ENCODE measurements around the gene PEF1. TPM values are rescaled to one million over a fixed set of nuclear protein-coding genes. Genes with fewer than 3 reads are reported as not detected.

PEF1 gene
- total and polyA plus RNA-seq, 9 donors = 31.7 to 65.2 (median 58.2) TPM

DNA sequence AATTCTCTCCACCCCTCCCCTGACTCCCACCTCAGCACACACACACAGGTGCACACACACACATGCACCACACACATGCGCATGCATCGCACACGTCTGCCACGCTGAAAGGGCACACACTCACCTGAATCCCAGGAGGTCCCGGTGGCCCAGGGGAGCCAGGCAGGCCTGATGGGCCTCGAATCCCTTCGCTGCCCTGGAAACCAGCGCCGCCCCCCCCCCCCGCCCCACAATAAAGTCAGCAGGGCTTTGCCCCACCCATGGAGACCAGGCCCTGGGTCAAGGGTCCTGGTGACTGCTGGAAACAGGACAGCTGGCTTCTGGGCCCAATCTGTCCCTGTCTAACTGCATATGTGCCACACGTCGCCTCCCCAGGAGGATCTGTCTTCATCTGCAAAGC, 17.8 kb upstream of the PEF1 start:
- Histone ChIP-seq H3K27ac (no peak overlapping the region), H3K4me3 (no peak overlapping the region), H3K36me3 (no peaks in the 10 kb centered on the region), H3K27me3 (no peaks in the 10 kb centered on the region), H3K4me1 (ENCODE audit: insufficient read depth) (no peaks in the 10 kb centered on the region), H3K9me3 (no peaks in the 10 kb centered on the region)
- intact Hi-C loops (cut with DNase I) = loop anchor here (5.0 to 10.0 kb wide), 5 partner anchors 40 to 402 kb away; partner anchors contain the start of gene COL16A1 (in 1 of the 4)
- TF ChIP-seq POLR2A (IDR thresholded peaks at IDR 0.05) (no peak), EP300 (IDR thresholded peaks at IDR 0.05) (no peak)
- TF ChIP-seq, protein P1, sequence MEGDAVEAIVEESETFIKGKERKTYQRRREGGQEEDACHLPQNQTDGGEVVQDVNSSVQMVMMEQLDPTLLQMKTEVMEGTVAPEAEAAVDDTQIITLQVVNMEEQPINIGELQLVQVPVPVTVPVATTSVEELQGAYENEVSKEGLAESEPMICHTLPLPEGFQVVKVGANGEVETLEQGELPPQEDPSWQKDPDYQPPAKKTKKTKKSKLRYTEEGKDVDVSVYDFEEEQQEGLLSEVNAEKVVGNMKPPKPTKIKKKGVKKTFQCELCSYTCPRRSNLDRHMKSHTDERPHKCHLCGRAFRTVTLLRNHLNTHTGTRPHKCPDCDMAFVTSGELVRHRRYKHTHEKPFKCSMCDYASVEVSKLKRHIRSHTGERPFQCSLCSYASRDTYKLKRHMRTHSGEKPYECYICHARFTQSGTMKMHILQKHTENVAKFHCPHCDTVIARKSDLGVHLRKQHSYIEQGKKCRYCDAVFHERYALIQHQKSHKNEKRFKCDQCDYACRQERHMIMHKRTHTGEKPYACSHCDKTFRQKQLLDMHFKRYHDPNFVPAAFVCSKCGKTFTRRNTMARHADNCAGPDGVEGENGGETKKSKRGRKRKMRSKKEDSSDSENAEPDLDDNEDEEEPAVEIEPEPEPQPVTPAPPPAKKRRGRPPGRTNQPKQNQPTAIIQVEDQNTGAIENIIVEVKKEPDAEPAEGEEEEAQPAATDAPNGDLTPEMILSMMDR (IDR thresholded peaks at IDR 0.05) = no peak
- 86 to 92% (median 90%) methylated on average over 12 of the region's 12 CpGs for WGBS, 3 donors
- no peak for DNase-seq

DNA sequence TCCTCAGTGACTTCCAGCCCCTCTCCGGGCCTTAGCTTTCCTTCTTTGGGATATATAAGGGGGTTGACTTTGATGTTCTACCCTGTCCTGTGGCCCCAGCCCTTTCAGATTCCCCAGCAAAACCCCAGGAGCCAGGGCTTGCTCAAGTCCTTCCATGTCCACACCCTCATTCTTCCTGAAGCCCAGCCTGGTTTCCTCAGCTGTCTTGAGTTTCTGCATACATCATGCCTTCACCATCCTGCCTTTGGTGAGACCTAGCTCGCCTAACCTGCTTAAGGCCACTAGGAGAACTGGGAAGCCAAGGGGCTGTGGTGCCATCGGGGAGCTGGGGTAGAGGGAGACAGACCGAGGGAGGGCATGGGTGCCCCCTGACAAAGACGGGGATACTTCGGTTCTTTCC, 17.2 kb upstream of the PEF1 start:
- intact Hi-C loops (cut with DNase I) = loop anchor here (5.0 to 10.0 kb wide), 5 partner anchors 40 to 403 kb away; partner anchors contain the start of gene COL16A1 (in 1 of the 4)
- no peaks in the 10 kb centered on the region for H3K36me3 ChIP-seq

DNA sequence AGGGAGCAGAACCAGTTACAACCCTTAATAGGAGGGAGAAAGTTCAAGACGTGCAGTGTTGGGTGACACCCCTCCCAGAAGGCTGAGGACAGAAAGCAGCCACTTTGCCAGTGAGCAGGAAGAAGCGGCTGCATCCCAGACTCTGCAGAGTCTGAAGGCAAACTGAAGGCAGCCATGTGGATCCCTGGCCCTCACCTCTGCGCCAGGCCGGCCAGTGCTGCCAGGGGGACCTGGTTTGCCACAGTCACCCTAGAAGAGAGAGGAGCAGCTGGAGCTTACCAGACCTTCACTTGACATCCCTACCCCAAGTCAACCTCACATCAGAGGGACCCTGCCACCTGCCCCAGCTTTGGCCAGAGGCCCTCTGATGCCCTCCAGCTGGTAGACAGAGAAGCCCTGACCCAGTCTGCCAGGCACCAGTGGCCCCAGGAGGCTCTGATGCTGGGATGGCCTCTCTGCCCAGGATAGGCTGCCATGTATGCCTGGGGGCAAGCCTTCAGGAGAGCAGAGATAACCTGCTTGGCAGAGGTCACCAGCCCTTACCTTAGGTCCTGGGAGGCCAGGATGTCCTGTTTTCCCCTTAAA, 16.3 kb upstream of the PEF1 start:
- Histone ChIP-seq H3K36me3 (no peaks in the 10 kb centered on the region), H3K4me3 (no peak overlapping the region), H3K9me3 (no peaks in the 10 kb centered on the region), H3K27me3 (no peaks in the 10 kb centered on the region), H3K4me1 (ENCODE audit: insufficient read depth) (no peaks in the 10 kb centered on the region), H3K27ac (no peak overlapping the region)
- intact Hi-C loops (cut with DNase I) = loop anchor here (5.0 to 10.0 kb wide), 5 partner anchors 41 to 404 kb away; partner anchors contain the start of gene COL16A1 (in 1 of the 4)
- WGBS, 3 donors = 75 to 86% (median 84%) methylated on average over 4 of the region's 4 CpGs
- TF ChIP-seq EP300 (IDR thresholded peaks at IDR 0.05) = no peak
- TF ChIP-seq POLR2A (IDR thresholded peaks at IDR 0.05) = no peak
- TF ChIP-seq, protein P1 (IDR thresholded peaks at IDR 0.05) = no peak
- no peak for DNase-seq

More for the DNA sequence above, 17.2 kb upstream of the PEF1 start:
- Histone ChIP-seq H3K4me3 (no peak overlapping the region), H3K27ac (no peak overlapping the region), H3K4me1 (ENCODE audit: insufficient read depth) (no peaks in the 10 kb centered on the region), H3K27me3 (no peaks in the 10 kb centered on the region), H3K9me3 (no peaks in the 10 kb centered on the region)
- no peak for TF ChIP-seq EP300 (IDR thresholded peaks at IDR 0.05)
- TF ChIP-seq, protein P1 (IDR thresholded peaks at IDR 0.05) = no peak
- no peak for TF ChIP-seq POLR2A (IDR thresholded peaks at IDR 0.05)
- DNase-seq = no peak
- WGBS, 3 donors = 84 to 90% (median 85%) methylated on average over 6 of the region's 6 CpGs

DNA sequence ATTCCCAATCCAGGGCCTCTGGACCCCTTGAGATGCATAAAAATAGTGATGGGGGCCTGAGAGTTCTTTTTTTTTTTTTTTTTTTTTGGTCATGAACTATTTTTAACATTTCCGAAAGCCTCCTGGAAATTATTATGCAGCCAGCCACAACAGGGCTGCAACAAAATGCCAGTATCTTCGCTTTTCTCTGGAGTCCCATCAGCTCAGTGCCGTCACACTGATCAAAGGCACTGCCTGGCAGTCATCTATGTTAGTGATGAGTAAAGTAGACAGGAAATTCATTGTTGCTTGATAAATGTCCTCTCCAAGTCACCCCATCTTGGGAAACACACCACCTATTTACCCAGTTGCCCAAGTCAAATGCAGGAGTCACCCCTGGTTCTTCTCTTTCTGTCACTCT, 15.2 kb upstream of the PEF1 start:
- Histone ChIP-seq H3K27me3 (no peaks in the 10 kb centered on the region), H3K27ac (no peak overlapping the region), H3K4me3 (no peak overlapping the region), H3K9me3 (no peaks in the 10 kb centered on the region), H3K4me1 (ENCODE audit: insufficient read depth) (no peaks in the 10 kb centered on the region), H3K36me3 (no peaks in the 10 kb centered on the region)
- 78 to 92% (median 82%) methylated on average over 3 of the region's 3 CpGs for WGBS, 3 donors
- intact Hi-C loops (cut with DNase I) = loop anchor here (5.0 to 10.0 kb wide), 5 partner anchors 42 to 405 kb away; partner anchors contain the start of gene COL16A1 (in 1 of the 4)
- TF ChIP-seq EP300 (IDR thresholded peaks at IDR 0.05) (no peak), POLR2A (IDR thresholded peaks at IDR 0.05) (no peak)
- TF ChIP-seq, protein P1 (IDR thresholded peaks at IDR 0.05) = no peak
- DNase-seq = no peak

Data from ovary (tissue), 9 donors.